Esophagus muscularis mucosa (tissue), 4 donors: ENCODE data around the gene STATH. TPM values are rescaled to one million over a fixed set of nuclear protein-coding genes. Genes with fewer than 3 reads are reported as not detected.

ENCODE experiments used
- DNase-seq: peaks from one replicate; pipeline ENCODE4 v3.0.0-alpha.2; 2017; ENCODE audit errors: extremely low spot score
- H3K27ac ChIP-seq, 4 donors: fragments of 200-600 bp; sonication (generic); replicated peaks in 1 of 4; 1 replicate in 3 of 4; 2 replicates in 1 of 4; pipeline ENCODE4 v1.5.1; 2016 to 2019; ENCODE audit warnings: mild to moderate bottlenecking in 1 of 4
- H3K27me3 ChIP-seq, 4 donors: fragments of 200-600 bp; sonication (generic); one replicate each; pipeline versions ENCODE4 v1.5.1 to v1.6.0; 2016 to 2019
- H3K36me3 ChIP-seq, 4 donors: fragments of 200-600 bp; sonication (generic); one replicate each; pipeline ENCODE4 v1.5.1; 2016 to 2019
- H3K4me1 ChIP-seq, 4 donors: fragments of 200-600 bp; sonication (generic); one replicate each; pipeline ENCODE4 v1.5.1; 2016 to 2019
- H3K4me3 ChIP-seq, 4 donors: fragments of 200-600 bp; sonication (generic); 1 replicate in 2 of 4; 2 replicates in 2 of 4; pipeline ENCODE4 v1.5.1; 2016 to 2019; ENCODE audit warnings: mild to moderate bottlenecking in 4 of 4, moderate library complexity in 1 of 4
- H3K9me3 ChIP-seq, 4 donors: fragments of 200-600 bp; sonication (generic); 1 replicate in 3 of 4; 2 replicates in 1 of 4; pipeline ENCODE4 v1.5.1; 2016 to 2019
- EP300 ChIP-seq: sonication (generic); formaldehyde crosslinking; IDR thresholded peaks from one replicate; pipeline ENCODE4 v1.6.1; 2017; ENCODE audit warnings: antibody characterized with exemption
- POLR2A ChIP-seq: fragments of 450-650 bp; IDR thresholded peaks from one replicate; pipeline ENCODE4 v1.6.1; 2017; ENCODE audit warnings: antibody characterized with exemption, moderate library complexity, mild to moderate bottlenecking, low read depth
- POLR2AphosphoS5 ChIP-seq, 2 donors: sonication (generic); formaldehyde crosslinking; IDR thresholded peaks; one replicate each; pipeline ENCODE4 v1.6.1; 2017; ENCODE audit warnings: antibody characterized with exemption in 2 of 2
- WGBS: methylation state at CpG from one replicate; pipeline ENCODE4 v1.1.5; 2018; 5-methylcytosine and 5-hydroxymethylcytosine counted together
- intact Hi-C: fragments of 100-400 bp; cut with DNase I; formaldehyde crosslinking; loops from one replicate; pipeline ENCODE4 v1.15.1; 2023
- total RNA-seq, 4 donors: library from RNA; depleted of rRNA; stranded (reverse); fragments of >200 nt; gene quantifications; one replicate each; pipeline versions ENCODE4 v1.1.0 to v1.2.1, GENCODE V29; 2016
- TF ChIP-seq, protein P1 (sequence below), 3 experiments: fragments of 200-600 bp in 2 of 3; fragments of 450-650 bp in 1 of 3; sonication (generic) in 2 of 3; IDR thresholded peaks; one replicate each; pipeline ENCODE4 v1.5.1; 2017 to 2019; ENCODE audit warnings: antibody characterized with exemption in 3 of 3, mild to moderate bottlenecking in 2 of 3, moderate library complexity in 1 of 3

The STATH gene, protein sequence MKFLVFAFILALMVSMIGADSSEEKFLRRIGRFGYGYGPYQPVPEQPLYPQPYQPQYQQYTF
- total RNA-seq, result not detected

DNA sequence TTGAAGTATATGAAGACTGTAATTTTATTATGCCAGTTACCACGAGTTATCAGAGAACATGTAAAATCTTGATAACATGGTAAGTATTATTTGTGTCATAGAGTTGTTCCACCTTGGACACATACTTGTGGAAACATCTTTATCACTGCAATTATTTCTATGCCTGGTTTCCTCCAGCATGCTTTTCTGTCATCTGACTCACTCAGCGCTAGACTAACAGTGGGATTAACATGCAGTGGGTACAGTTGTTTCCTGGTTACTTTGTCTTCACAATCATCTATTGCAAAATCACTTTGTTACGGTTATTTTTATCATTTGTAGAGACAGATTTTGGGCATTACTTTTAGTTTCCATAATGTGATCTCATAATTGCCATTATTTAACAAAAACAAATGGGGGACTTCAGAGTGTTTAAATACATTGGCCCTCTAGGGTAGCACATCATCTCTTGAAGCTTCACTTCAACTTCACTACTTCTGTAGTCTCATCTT lies at the start of gene STATH:
STATH (plus strand) TSS at position 441 of the 491 bp plus-strand sequence. CDS start 2,472 bp downstream, outside the sequence.
- intact Hi-C loops, result no loop called here
- Histone ChIP-seq H3K36me3 (no peaks in the 10 kb centered on the region), H3K4me1 (no peaks in the 10 kb centered on the region), H3K27ac (no peak within 1 kb of the TSS), H3K27me3 (no peaks in the 10 kb centered on the region), H3K9me3 (no peaks in the 10 kb centered on the region), H3K4me3 (no peak within 1 kb of the TSS)
- WGBS, result 83% methylated on average over 3 of the region's 3 CpGs
- TF ChIP-seq, protein P1, sequence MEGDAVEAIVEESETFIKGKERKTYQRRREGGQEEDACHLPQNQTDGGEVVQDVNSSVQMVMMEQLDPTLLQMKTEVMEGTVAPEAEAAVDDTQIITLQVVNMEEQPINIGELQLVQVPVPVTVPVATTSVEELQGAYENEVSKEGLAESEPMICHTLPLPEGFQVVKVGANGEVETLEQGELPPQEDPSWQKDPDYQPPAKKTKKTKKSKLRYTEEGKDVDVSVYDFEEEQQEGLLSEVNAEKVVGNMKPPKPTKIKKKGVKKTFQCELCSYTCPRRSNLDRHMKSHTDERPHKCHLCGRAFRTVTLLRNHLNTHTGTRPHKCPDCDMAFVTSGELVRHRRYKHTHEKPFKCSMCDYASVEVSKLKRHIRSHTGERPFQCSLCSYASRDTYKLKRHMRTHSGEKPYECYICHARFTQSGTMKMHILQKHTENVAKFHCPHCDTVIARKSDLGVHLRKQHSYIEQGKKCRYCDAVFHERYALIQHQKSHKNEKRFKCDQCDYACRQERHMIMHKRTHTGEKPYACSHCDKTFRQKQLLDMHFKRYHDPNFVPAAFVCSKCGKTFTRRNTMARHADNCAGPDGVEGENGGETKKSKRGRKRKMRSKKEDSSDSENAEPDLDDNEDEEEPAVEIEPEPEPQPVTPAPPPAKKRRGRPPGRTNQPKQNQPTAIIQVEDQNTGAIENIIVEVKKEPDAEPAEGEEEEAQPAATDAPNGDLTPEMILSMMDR (IDR thresholded peaks at IDR 0.05), result no peak
- no peak for TF ChIP-seq POLR2AphosphoS5 (IDR thresholded peaks at IDR 0.05)
- TF ChIP-seq POLR2A, result no peak
- no peak for TF ChIP-seq EP300
- no peak for DNase-seq

DNA sequence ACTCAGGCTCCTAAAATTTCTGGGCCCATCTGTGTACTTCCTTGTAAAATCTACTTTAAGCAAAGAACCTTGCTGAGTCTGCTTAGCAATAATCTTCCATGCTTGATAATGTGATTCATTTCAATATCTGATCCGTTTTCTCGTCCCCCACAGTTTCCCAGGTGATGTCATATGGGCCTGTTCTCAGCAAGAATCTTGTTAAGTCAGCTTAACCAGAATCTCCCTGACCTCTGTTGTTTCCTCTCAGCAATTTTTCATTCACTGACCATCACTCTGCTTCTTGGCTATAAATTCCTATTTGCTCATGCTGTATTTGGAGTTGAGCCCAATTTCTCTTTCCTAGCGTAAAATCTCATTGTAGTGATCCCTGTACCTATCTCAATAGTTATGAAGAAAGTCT lies 44.2 kb upstream of the STATH start:
- H3K4me3 ChIP-seq, result no peak overlapping the region
- H3K36me3 ChIP-seq, result no peaks in the 10 kb centered on the region
- 52% methylated on average over 3 of the region's 3 CpGs for whole genome bisulfite sequencing
- no peaks in the 10 kb centered on the region for H3K27me3 ChIP-seq
- no peaks in the 10 kb centered on the region for H3K9me3 ChIP-seq
- H3K27ac ChIP-seq, result no peak overlapping the region
- TF ChIP-seq EP300 (no peak), POLR2A (no peak), POLR2AphosphoS5 (IDR thresholded peaks at IDR 0.05) (no peak)
- TF ChIP-seq, protein P1 (IDR thresholded peaks at IDR 0.05), result no peak
- no peak for DNase-seq
- no peaks in the 10 kb centered on the region for H3K4me1 ChIP-seq
- intact Hi-C loops, result no loop called here

DNA sequence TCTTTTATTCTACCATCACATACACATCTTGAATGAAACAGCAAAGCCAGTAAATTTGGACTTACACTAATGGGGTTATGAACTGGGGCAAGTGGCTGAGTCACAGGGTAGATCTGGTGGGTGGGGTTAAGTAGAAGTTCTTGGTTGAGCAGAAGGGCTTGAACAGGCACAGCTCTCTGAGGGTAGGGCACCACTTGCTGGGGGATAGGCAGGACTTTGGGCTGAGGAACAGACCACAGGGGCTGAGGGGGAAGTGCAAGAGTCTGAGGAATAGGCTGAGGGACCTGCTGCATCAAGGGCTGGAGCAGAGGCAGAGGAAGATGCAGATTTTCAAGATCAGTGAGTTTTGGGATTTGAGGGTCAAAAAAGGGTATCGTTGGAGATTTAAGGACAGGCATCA lies 38.6 kb upstream of the STATH start:
- 90% methylated on average over 1 of the region's 1 CpG for WGBS
- no peaks in the 10 kb centered on the region for H3K36me3 ChIP-seq
- H3K9me3 ChIP-seq, result no peaks in the 10 kb centered on the region
- DNase-seq, result no peak
- no peaks in the 10 kb centered on the region for H3K4me1 ChIP-seq
- H3K4me3 ChIP-seq, result no peak overlapping the region
- TF ChIP-seq, protein P1 (IDR thresholded peaks at IDR 0.05), result no peak
- TF ChIP-seq POLR2AphosphoS5 (IDR thresholded peaks at IDR 0.05), result no peak
- TF ChIP-seq POLR2A, result no peak
- TF ChIP-seq EP300, result no peak
- no peak overlapping the region for H3K27ac ChIP-seq
- intact Hi-C loops, result no loop called here
- H3K27me3 ChIP-seq, result no peaks in the 10 kb centered on the region

DNA sequence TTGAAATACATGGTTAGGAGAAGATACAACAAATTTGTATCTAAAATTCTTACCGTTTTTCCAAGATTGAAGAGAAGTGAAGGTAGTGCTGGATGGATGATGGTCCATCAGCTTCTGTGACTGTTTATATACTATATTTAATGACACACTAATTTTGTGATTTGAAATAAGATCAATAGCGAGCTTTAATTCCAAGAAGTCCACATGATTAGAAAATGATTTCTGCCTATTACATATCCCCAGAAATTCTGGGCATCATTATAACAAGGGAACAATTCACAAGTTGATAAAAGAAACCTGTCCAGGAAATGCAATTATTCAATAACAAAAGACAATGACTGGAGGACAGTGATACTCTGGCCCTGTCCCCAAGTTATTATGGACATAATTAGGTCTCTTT lies 30.1 kb upstream of the STATH start, which contains the start of gene CSN2:
CSN2 (minus strand) TSS at position 101 of the 400 bp plus-strand sequence. CDS start 4,733 bp downstream, outside the sequence.
- H3K9me3 ChIP-seq, result no peaks in the 10 kb centered on the region
- H3K4me3 ChIP-seq, result no peak within 1 kb of the TSS
- no peak for DNase-seq
- intact Hi-C loops, result no loop called here
- TF ChIP-seq POLR2AphosphoS5 (IDR thresholded peaks at IDR 0.05), result no peak
- H3K4me1 ChIP-seq, result no peaks in the 10 kb centered on the region
- WGBS, result 83% methylated on average over 2 of the region's 2 CpGs
- no peak within 1 kb of the TSS for H3K27ac ChIP-seq
- H3K36me3 ChIP-seq, result no peaks in the 10 kb centered on the region
- H3K27me3 ChIP-seq, result no peaks in the 10 kb centered on the region

DNA sequence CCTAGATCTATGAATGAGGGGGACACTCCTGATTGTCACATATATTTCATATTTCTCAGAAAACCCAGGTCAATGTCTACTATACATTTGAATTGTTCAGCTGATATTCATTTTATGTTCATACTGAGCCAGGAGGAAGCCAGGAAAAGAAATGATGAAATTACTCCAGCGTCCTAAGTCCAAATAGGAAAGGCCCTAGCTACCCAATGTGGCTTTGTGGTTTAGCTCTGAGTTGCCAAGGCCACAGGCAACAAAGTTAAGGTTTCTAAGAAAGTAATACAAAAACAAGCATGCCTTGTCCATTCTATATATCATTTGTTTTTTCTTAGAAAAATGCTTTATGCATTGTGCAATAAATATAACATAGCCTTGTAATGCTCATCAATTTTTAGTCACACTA lies 25.7 kb upstream of the STATH start:
- H3K4me3 ChIP-seq, result no peak overlapping the region
- intact Hi-C loops, result no loop called here
- TF ChIP-seq POLR2AphosphoS5 (IDR thresholded peaks at IDR 0.05) (no peak), EP300 (no peak), POLR2A (no peak)
- TF ChIP-seq, protein P1 (IDR thresholded peaks at IDR 0.05), result no peak
- H3K4me1 ChIP-seq, result no peaks in the 10 kb centered on the region
- H3K36me3 ChIP-seq, result no peaks in the 10 kb centered on the region
- H3K27me3 ChIP-seq, result no peaks in the 10 kb centered on the region
- 74% methylated on average over 1 of the region's 1 CpG for WGBS
- H3K9me3 ChIP-seq, result no peaks in the 10 kb centered on the region
- no peak for DNase-seq
- H3K27ac ChIP-seq, result no peak overlapping the region
